Activated CD4-positive, alpha-beta T cell treated with anti-CD3 and anti-CD28 coated beads, Interleukin-2, amount 50 U/mL, for 16 hours (primary cell): ENCODE results near the gene UBXN1.
"Not testable (repeated sequence)": the region's sequence is repeated elsewhere in the genome, so short reads cannot be mapped to it uniquely, and the experiment has no call there.

ENCODE experiments used
- DNase-seq: peaks from one replicate; pipeline ENCODE4 v3.0.0-alpha.2; 2020

Gene UBXN1

GRCh38 chr11:62671236-62671607, 7.7 kb downstream of the UBXN1 start:
- DNase-seq: no peak

DNA sequence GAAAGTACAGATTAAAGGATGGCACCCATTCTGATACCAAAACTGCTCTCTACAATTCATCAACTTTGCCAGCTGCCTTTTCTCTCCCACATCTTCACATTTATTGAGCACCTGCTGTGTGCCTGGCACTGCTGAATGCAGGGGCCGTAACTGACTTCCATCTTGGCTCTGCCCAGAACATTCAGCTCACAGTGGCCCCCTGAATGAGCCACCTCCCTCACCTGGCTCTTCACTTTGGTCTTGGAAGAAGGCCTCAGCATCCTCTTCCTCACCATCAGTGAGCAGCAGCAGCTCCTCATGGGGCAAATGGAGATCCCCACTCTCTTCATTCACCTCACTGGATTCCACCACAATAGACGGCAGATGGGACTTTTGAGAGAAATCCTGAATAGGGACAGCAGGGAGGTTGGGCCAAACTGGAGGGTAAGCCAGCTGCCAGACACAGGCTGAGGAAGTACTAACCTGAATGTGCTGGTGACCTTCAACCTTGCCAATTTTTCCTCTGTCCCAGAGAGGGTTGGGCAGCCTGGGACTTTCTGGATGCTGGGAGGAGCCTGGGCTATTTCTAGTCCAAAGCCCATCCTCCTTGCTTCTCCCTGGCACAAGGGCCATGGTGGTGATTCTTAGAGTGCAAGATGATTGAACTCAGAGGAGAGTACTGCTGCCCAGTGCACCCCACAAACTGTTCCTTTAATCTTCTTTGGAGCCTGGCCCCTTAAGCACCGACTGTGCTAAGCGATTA, 9.3 kb downstream of the UBXN1 start:
- peak; percentile 9 for DNase-seq

- DNase-seq: no peak
These were observed 11.4 kb downstream of the UBXN1 start for GRCh38 chr11:62667460-62667859.

DNA sequence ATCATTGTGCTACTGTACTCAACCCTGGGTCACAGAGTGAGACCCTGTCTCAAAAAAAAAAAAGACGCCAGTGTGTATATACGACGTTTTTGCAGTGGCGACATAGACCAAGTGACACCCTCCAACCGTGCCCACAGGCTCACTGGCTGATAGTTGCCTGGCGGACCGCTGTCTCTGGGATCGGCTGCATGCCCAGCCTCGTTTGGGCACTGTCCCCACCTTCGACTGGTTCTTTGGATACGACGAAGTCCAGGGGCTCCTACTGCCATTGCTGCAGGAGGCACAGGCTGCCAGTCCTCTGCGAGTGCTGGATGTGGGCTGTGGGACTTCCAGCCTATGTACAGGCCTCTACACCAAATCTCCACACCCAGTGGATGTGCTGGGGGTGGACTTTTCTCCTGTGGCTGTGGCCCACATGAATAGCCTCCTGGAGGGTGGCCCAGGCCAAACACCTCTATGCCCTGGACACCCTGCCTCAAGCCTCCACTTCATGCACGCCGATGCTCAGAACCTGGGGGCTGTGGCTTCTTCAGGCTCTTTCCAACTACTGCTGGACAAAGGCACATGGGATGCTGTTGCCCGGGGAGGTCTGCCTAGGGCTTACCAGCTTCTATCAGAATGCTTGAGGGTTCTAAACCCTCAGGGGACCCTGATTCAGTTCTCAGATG, 12.5 kb downstream of the UBXN1 start:
- DNase-seq: peak; percentile 35

DNA sequence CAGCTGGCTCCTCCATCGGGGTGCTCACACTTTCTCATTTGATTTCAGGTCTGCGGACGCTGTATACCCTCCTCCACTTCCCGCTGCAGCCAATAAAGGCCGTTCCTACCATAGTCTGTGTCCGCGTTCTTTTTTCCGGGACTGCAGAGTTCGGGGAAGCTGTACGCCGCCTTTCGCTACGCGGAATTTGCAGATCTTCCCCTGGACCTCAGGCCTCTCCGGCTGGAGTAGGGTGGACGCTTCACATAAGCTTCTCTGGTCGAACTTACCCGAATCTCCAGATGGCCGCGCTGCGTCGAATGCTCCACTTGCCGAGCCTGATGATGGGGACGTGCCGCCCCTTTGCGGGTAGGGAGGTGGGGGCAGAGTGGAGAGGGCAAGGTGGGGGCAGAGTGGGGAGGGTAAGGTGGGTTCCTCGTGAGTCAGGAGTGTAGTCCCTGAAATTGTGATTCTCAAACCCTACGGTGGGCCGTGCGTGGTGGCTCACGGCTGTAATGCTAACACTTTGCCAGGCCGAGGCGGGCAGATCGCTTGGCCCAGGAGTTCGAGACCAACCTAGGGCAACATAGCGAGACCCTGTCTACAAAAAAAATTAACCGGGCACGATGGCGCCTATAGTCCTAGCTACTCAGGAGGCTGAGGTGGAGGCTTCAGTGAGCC, 13.1 kb downstream of the UBXN1 start:
- peak; percentile 65 for DNase-seq

DNA sequence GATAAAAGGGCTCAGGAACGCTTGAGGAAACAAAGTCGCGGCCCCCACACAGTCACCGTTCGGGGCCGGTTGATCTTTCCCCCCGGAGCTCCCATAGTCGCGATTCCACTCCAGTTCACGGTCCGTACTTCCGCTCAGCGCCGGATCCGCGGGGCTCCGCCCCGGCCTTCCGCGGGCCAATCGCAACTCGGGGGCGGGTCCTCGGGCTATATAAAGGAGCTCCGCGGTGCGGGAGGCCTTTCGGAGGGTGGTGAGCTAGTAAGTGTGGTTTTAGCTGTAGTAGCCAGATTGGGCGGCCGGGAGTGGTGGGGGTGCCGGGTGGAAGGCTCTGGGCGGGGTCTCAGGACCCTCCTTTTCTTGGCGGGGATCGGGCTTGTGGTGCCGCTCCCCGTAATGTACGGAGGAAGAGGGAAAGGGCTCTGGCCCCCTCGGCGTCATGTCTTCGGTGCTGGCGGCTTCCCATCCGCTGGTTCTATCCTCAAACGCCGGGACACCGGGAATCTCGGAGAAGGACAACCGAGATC, 13.7 kb downstream of the UBXN1 start, which contains the start of the genes C11orf98 and CSKMT:
Gene C11orf98 (minus strand): TSS at position 136 of the 524 bp plus-strand sequence. CDS start 41 bp downstream, at position 95.
Gene CSKMT (plus strand): TSS at position 238 of the 524 bp plus-strand sequence. CDS start 568 bp downstream, outside the sequence.
- DNase-seq: peak; percentile 98

GRCh38 chr11:62664405-62665074, 14.3 kb downstream of the UBXN1 start:
- peak; percentile 62 for DNase-seq

GRCh38 chr11:62656796-62657429, 22.0 kb downstream of the UBXN1 start:
- DNase-seq: no peak

GRCh38 chr11:62654297-62654696, 24.6 kb downstream of the UBXN1 start:
- no peak for DNase-seq

GRCh38 chr11:62652161-62653006, 26.5 kb downstream of the UBXN1 start:
- DNase-seq: peak; percentile 39

DNA sequence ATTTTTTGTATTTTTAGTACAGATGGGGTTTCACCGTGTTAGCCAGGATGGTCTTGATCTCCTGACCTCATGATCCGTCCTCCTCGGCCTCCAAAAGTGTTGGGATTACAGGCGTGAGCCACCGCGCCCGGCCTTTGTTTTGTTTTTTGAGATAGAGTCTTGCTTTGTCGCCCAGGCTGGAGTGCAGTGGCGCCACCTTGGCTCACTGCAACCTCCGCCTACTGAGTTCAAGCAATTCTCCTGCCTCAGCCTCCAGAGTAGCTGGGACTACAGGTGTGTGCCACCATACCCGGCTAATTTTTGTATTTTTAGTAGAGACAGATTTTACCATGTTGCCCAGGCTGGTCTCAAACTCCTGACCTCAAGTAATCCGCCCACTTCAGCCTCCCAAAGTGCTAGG, 28.6 kb downstream of the UBXN1 start:
- DNase-seq: not testable (repeated sequence)

DNA sequence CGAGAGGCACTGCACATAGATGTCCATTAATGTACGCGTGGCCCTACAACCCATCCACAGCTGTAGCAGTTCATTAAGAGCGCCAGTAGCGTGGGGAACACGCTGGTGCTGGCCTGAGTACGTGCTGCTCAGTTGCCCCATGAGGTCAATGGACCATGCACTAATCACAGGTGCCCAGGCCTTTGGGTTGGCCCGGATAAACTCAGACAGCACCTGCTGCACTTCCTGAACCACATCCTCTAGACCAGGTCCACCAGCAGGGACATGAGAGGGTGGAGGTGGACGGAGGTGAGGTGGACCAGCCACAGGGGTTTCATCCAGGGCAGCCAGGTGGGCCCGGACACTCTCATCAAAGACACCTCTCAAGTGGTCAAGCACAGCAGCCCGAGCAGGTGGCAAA, 29.4 kb downstream of the UBXN1 start:
- no peak for DNase-seq

DNA sequence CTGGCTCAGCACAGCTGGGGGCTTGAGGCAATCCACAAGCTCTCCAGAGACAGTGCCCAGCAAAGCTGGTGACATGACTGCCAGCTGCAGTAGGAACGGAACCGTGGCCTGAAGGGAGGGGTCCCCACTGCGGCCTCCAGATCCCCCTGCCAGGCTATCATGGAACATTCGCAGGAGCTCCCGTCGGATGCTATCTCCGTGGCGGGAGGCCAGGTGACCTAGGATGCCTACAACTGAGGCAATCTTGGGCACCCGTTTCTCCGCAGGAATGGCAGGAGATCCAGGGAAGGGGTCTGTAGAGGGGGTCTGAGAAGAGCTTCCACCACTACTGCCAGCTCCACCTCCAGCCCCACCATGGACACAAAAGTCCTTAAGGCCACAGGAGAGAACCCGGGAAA, 29.9 kb downstream of the UBXN1 start:
- no peak for DNase-seq

- DNase-seq: no peak
These were observed 30.5 kb downstream of the UBXN1 start for GRCh38 chr11:62648185-62648966.

DNA sequence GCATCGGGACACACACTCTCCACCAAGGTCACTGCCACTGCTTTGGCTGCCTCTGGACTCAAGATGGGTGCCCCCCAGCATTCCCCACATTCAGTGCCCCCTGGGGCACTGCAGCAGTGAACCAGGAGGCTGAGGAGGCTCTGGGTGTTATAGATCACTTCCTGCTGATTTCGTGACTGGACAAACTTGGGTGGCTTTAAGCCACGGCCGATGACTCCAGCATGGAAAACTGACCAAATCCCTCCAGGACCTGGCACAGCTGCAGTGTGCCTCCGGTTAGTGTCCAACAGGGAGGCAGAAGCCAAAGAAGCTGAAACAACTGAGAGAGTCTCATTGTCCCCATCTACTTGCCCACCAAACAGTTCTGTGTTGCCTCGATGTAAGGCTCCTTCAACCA, 31.3 kb downstream of the UBXN1 start:
- DNase-seq: no peak

DNA sequence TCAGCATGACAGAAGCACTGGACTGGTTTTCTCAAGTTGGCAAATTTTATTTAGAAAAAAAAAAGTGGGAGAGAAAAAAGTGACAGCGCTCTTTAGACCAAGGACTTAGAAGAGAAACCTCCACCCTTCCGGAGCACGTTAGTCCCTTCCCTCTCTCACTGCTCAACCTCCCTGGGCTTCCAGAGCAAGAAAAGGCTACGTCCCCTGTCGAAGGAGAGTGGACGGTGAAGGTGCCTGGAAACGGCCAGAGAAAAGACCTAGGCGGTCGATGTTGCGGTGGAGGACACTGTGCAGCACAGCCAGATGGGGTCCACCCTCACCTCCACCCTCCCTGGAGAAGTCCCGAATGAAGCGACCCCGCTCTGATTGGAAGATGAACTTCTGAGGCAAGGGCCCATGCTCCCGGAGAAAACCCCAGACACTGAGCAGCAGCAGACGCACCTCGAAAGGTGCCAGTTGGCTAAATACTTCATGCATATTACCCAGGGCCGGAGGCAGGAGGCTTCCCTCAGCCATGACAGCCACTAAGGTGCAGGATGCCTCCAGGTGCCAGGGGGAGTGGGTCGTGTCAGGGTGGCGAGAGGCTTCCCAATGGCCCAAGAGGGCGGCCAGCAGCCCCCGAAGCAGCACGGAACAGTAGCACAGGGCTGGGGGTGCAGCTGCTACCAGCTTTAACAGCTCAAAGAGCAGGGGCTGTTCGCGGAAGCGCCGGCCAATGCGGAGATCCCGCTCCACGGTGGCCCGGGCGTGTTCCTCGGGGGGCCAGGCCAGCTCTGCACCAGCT, 31.9 kb downstream of the UBXN1 start:
- no peak for DNase-seq

GRCh38 chr11:62645946-62646824, 32.7 kb downstream of the UBXN1 start, which contains the start of gene GANAB:
Gene GANAB, minus strand, starts transcription at chr11:62646613. Its CDS starts 14 bp downstream, at chr11:62646599.
- peak; percentile 100 for DNase-seq

GRCh38 chr11:62645671-62645945, 33.3 kb downstream of the UBXN1 start:
- no peak for DNase-seq

DNA sequence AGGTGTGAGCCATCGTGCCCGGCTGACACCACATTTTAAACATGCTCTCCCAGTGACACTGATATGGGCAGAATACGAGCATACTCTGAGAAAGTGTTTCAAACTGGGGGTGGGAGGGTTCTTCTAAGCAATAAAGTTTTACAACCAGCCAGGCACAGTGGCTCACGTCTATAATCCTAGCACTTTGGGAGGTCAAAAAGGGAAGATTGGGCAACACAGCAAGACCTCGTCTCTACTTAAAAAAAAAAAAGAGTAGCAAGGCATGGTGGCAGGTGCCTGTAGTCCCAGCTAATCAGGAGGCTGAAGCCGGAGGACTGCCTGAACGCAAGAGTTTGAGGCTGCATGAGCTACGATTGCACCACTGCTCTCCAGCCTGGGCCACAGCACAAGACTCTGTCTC, 34.7 kb downstream of the UBXN1 start:
- DNase-seq: no peak
